Liver (tissue), 3 donors: ENCODE measurements around the gene RTN1.

Experiments
- CTCF ChIP-seq: fragments of 150-350 bp; IDR thresholded peaks from 2 replicates; pipeline ENCODE4 v1.5.1; 2017; ENCODE audit warnings: improper control_type of control experiment, low read depth, low read length; ENCODE audit not compliant: missing input control
- FOXA2 ChIP-seq: IDR thresholded peaks from 2 replicates; pipeline ENCODE4 v1.6.1; 2016; ENCODE audit warnings: antibody characterized with exemption
- GABPA ChIP-seq, 2 donors: IDR thresholded peaks in 1 of 2; conservative IDR thresholded peaks in 1 of 2; 2 replicates each; pipeline ENCODE4 v1.6.1; 2016; ENCODE audit warnings: antibody characterized with exemption in 2 of 2, mild to moderate bottlenecking in 1 of 2, moderate library complexity in 1 of 2
- HNF4G ChIP-seq: IDR thresholded peaks from 2 replicates; pipeline ENCODE4 v1.6.1; 2016; ENCODE audit warnings: antibody characterized with exemption
- JUND ChIP-seq, 2 donors: IDR thresholded peaks; 2 replicates each; pipeline ENCODE4 v1.6.1; 2016; ENCODE audit warnings: antibody characterized with exemption in 2 of 2
- MAX ChIP-seq: IDR thresholded peaks from 2 replicates; pipeline ENCODE4 v1.6.1; 2016; ENCODE audit warnings: antibody characterized with exemption
- RAD21 ChIP-seq, 2 donors: IDR thresholded peaks; 2 replicates each; pipeline ENCODE4 v1.6.1; 2016; ENCODE audit warnings: antibody characterized with exemption in 2 of 2, mild to moderate bottlenecking in 2 of 2
- ZBTB33 ChIP-seq: IDR thresholded peaks from 2 replicates; pipeline ENCODE4 v1.6.1; 2016; ENCODE audit warnings: antibody characterized with exemption
- TF ChIP-seq, protein P1 (sequence below): IDR thresholded peaks from 2 replicates; pipeline ENCODE4 v1.6.1; 2016; ENCODE audit warnings: antibody characterized with exemption, mild to moderate bottlenecking
- donor health status: healthy.
- donor health status: healthy.

- TF ChIP-seq CTCF (no peak), GABPA (IDR thresholded peaks at IDR 0.05 in 1 of 2, conservative IDR thresholded peaks at IDR 0.05 in 1 of 2) (no peak), MAX (no peak), JUND (IDR thresholded peaks at IDR 0.05) (no peak), HNF4G (no peak), ZBTB33 (no peak), FOXA2 (no peak), RAD21 (IDR thresholded peaks at IDR 0.05) (no peak)
- TF ChIP-seq, protein P1, sequence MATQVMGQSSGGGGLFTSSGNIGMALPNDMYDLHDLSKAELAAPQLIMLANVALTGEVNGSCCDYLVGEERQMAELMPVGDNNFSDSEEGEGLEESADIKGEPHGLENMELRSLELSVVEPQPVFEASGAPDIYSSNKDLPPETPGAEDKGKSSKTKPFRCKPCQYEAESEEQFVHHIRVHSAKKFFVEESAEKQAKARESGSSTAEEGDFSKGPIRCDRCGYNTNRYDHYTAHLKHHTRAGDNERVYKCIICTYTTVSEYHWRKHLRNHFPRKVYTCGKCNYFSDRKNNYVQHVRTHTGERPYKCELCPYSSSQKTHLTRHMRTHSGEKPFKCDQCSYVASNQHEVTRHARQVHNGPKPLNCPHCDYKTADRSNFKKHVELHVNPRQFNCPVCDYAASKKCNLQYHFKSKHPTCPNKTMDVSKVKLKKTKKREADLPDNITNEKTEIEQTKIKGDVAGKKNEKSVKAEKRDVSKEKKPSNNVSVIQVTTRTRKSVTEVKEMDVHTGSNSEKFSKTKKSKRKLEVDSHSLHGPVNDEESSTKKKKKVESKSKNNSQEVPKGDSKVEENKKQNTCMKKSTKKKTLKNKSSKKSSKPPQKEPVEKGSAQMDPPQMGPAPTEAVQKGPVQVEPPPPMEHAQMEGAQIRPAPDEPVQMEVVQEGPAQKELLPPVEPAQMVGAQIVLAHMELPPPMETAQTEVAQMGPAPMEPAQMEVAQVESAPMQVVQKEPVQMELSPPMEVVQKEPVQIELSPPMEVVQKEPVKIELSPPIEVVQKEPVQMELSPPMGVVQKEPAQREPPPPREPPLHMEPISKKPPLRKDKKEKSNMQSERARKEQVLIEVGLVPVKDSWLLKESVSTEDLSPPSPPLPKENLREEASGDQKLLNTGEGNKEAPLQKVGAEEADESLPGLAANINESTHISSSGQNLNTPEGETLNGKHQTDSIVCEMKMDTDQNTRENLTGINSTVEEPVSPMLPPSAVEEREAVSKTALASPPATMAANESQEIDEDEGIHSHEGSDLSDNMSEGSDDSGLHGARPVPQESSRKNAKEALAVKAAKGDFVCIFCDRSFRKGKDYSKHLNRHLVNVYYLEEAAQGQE: no peak
Measured at GRCh38 chr14:59890676-59891075, 20.1 kb upstream of the RTN1 start.
